H9 (cell line): ENCODE results near the gene ORC2. TPM values are rescaled to one million over a fixed set of nuclear protein-coding genes. Genes with fewer than 3 reads are reported as not detected.

Experiments
- DNase-seq: peaks from one replicate; pipeline ENCODE4 v3.0.0-alpha.2; 2017
- H2AFZ ChIP-seq: one replicate; pipeline ENCODE4 v1.6.1; 2013; ENCODE audit warnings: mild to moderate bottlenecking, low read length, control low read depth, moderate library complexity
- H2AK5ac ChIP-seq: 2 replicates; pipeline ENCODE4 v1.6.1; 2013; ENCODE audit warnings: low read length, control low read depth, mixed read lengths; ENCODE audit not compliant: insufficient read length
- H2BK120ac ChIP-seq: one replicate; pipeline ENCODE4 v1.6.1; 2013; ENCODE audit warnings: low read depth, mild to moderate bottlenecking, low read length, control low read depth, inconsistent platforms; ENCODE audit not compliant: poor library complexity, severe bottlenecking
- H2BK12ac ChIP-seq: 2 replicates; pipeline ENCODE4 v1.6.1; 2013; ENCODE audit warnings: low read length, control low read depth, mixed read lengths, low read depth; ENCODE audit not compliant: insufficient read length
- H2BK15ac ChIP-seq: 2 replicates; pipeline ENCODE4 v1.6.1; 2013; ENCODE audit warnings: low read depth, low read length, control low read depth
- H2BK20ac ChIP-seq: one replicate; pipeline ENCODE4 v1.6.1; 2013; ENCODE audit warnings: low read depth, mild to moderate bottlenecking, low read length, control low read depth, inconsistent platforms; ENCODE audit not compliant: poor library complexity, severe bottlenecking
- H2BK5ac ChIP-seq: 2 replicates; pipeline ENCODE4 v1.6.1; 2013; ENCODE audit warnings: low read length, control low read depth, mixed read lengths; ENCODE audit not compliant: insufficient read length
- H3K14ac ChIP-seq: 2 replicates; pipeline ENCODE4 v1.6.1; 2013; ENCODE audit warnings: low read length, control low read depth; ENCODE audit not compliant: insufficient read depth
- H3K18ac ChIP-seq: 2 replicates; pipeline ENCODE4 v1.6.1; 2013; ENCODE audit warnings: low read depth, mild to moderate bottlenecking, mixed read lengths, low read length, control low read depth; ENCODE audit not compliant: insufficient read length
- H3K23ac ChIP-seq: 2 replicates; pipeline ENCODE4 v1.6.1; 2013; ENCODE audit warnings: low read length, control low read depth, mixed read lengths, low read depth; ENCODE audit not compliant: insufficient read length
- H3K23me2 ChIP-seq: 2 replicates; pipeline ENCODE4 v1.6.1; 2013; ENCODE audit warnings: low read depth, mild to moderate bottlenecking, mixed read lengths, low read length, control low read depth; ENCODE audit not compliant: insufficient read length, poor library complexity, severe bottlenecking
- H3K27ac ChIP-seq: 2 replicates; pipeline ENCODE4 v1.5.1; 2013; ENCODE audit warnings: low read length, control low read depth, mixed read lengths, low read depth; ENCODE audit not compliant: insufficient read length
- H3K27me3 ChIP-seq: 2 replicates; pipeline ENCODE4 v1.6.1; 2013; ENCODE audit warnings: low read length, control low read depth, inconsistent platforms; ENCODE audit not compliant: insufficient read depth
- H3K4ac ChIP-seq: 2 replicates; pipeline ENCODE4 v1.6.1; 2013; ENCODE audit warnings: low read depth, mild to moderate bottlenecking, control low read depth, inconsistent platforms, low read length, moderate library complexity
- H3K4me1 ChIP-seq: 2 replicates; pipeline ENCODE4 v1.6.1; 2013; ENCODE audit warnings: low read length, control low read depth, inconsistent platforms; ENCODE audit not compliant: insufficient read depth
- H3K4me2 ChIP-seq: 2 replicates; pipeline ENCODE4 v1.6.1; 2013; ENCODE audit warnings: low read length, control low read depth, mixed read lengths; ENCODE audit not compliant: insufficient read length, insufficient read depth
- H3K56ac ChIP-seq: 2 replicates; pipeline ENCODE4 v1.6.1; 2013; ENCODE audit warnings: low read depth, mild to moderate bottlenecking, mixed read lengths, low read length, control low read depth; ENCODE audit not compliant: insufficient read length
- H3K79me1 ChIP-seq: 2 replicates; pipeline ENCODE4 v1.6.1; 2013; ENCODE audit warnings: low read depth, mild to moderate bottlenecking, moderate library complexity, low read length, control low read depth, inconsistent platforms; ENCODE audit not compliant: insufficient read depth, poor library complexity, severe bottlenecking
- H3K79me2 ChIP-seq: 2 replicates; pipeline ENCODE4 v1.6.1; 2013; ENCODE audit warnings: low read length, control low read depth, inconsistent platforms; ENCODE audit not compliant: insufficient read depth
- H3K9ac ChIP-seq: 2 replicates; pipeline ENCODE4 v1.6.1; 2013; ENCODE audit warnings: low read length, control low read depth, mixed read lengths; ENCODE audit not compliant: insufficient read length; ENCODE audit errors: extremely low read depth
- H3K9me3 ChIP-seq: one replicate; pipeline ENCODE4 v1.6.1; 2013; ENCODE audit warnings: low read depth, low read length, inconsistent platforms; ENCODE audit not compliant: control insufficient read depth
- H3T11ph ChIP-seq: one replicate; pipeline ENCODE4 v1.6.1; 2013; ENCODE audit warnings: mild to moderate bottlenecking, low read length, control low read depth, inconsistent platforms
- H4K20me1 ChIP-seq: one replicate; pipeline ENCODE4 v1.6.1; 2013; ENCODE audit not compliant: control insufficient read depth, insufficient read length, insufficient read depth
- H4K5ac ChIP-seq: 2 replicates; pipeline ENCODE4 v1.6.1; 2013; ENCODE audit warnings: low read depth, mild to moderate bottlenecking, mixed read lengths, low read length, control low read depth; ENCODE audit not compliant: insufficient read length
- H4K8ac ChIP-seq: replicated peaks from 2 replicates; pipeline ENCODE4 v1.6.1; 2013; ENCODE audit warnings: low read length, control low read depth, mixed read lengths, low read depth; ENCODE audit not compliant: insufficient read length
- H4K91ac ChIP-seq: 2 replicates; pipeline ENCODE4 v1.6.1; 2013; ENCODE audit warnings: low read depth, mild to moderate bottlenecking, moderate library complexity, mixed read lengths, low read length, control low read depth; ENCODE audit not compliant: insufficient read length
- H3K27ac Mint-ChIP-seq, 3 experiments: 2 replicates in 2 of 3; 3 replicates in 1 of 3; pipeline ENCODE4 v1.8.0; 2020 to 2021; ENCODE audit warnings: mixed read lengths in 3 of 3, mild to moderate bottlenecking in 1 of 3, moderate library complexity in 1 of 3
- H3K27me3 Mint-ChIP-seq: 2 replicates; pipeline ENCODE4 v1.8.0; 2021; ENCODE audit warnings: low read depth, mild to moderate bottlenecking, moderate library complexity, mixed read lengths
- H3K36me3 Mint-ChIP-seq, 3 experiments: 2 replicates in 2 of 3; 3 replicates in 1 of 3; pipeline ENCODE4 v1.8.0; 2020 to 2021; ENCODE audit warnings: low read depth in 3 of 3, mixed read lengths in 3 of 3; ENCODE audit not compliant: insufficient read depth in 1 of 3
- H3K4me1 Mint-ChIP-seq, 2 experiments: 2 replicates each; pipeline ENCODE4 v1.8.0; 2020; ENCODE audit warnings: mixed read lengths in 2 of 2
- H3K4me3 Mint-ChIP-seq, 2 experiments: 2 replicates in 1 of 2; 3 replicates in 1 of 2; pipeline ENCODE4 v1.8.0; 2020 to 2021; ENCODE audit warnings: mild to moderate bottlenecking in 2 of 2, mixed read lengths in 2 of 2, moderate library complexity in 1 of 2
- H3K9me3 Mint-ChIP-seq, 2 experiments: 2 replicates in 1 of 2; 3 replicates in 1 of 2; pipeline ENCODE4 v1.8.0; 2020; ENCODE audit warnings: mild to moderate bottlenecking in 2 of 2, mixed read lengths in 2 of 2, moderate library complexity in 1 of 2
- WGBS: extraction: QIAGEN DNeasy Blood & Tissue Kit; methylation state at CpG from one replicate; pipeline ENCODE4 v1.1.7; 2013; ENCODE audit warnings: missing lambda C conversion rate, low lambda C conversion rate, mixed read lengths; ENCODE audit not compliant: insufficient read length; ENCODE audit errors: extremely low coverage; 5-methylcytosine and 5-hydroxymethylcytosine counted together
- total RNA-seq: library from RNA; stranded (reverse); gene quantifications from 2 replicates; pipeline ENCODE4 v1.2.1, GENCODE V29; 2021
- TF ChIP-seq, protein P1 (sequence below): fragments of 200-600 bp; sonication (generic); conservative IDR thresholded peaks from 3 replicates; pipeline ENCODE4 v1.8.0; 2021; ENCODE audit warnings: antibody characterized with exemption, mild to moderate bottlenecking

ORC2 gene
- total RNA-seq, 1 experiment from 2014 or later, result 65.2 TPM

DNA sequence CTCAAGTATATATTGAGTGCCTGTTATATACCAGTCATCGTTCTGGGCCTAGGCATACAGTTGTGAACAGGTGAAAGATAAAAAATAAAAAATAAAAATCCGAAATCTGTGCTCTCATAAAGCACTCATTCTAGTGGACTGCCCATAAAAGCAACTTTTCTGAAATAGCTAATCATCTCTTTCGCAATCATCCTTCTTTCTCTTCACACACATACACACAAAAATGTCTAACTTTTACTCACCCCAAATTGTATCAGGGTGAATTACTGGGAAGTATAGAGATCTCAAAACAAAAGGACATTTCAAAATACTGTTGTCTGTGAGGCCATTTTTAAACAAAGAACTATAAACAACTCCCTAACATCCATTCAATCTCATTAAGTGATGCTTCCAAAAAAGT lies 29.6 kb upstream of the ORC2 start:
- no peaks in the 10 kb centered on the region for H3K9me3 Mint-ChIP-seq
- no peak overlapping the region for H2AFZ ChIP-seq
- H4K20me1 ChIP-seq, result no peaks in the 10 kb centered on the region
- H2BK12ac ChIP-seq, result no peak overlapping the region
- peaks cover 0 to 8% (median 0%) of the 10 kb centered on the region in 3 experiments; a peak in 3 of 7 replicates for H3K36me3 Mint-ChIP-seq
- no peak overlapping the region for H3K27ac ChIP-seq
- WGBS, result 100% methylated on average over 1 of the region's 3 CpGs
- no peak overlapping the region for H3K4me2 ChIP-seq
- H3K23ac ChIP-seq, result no peak overlapping the region
- H3K79me1 ChIP-seq, result no peaks in the 10 kb centered on the region
- TF ChIP-seq, protein P1, sequence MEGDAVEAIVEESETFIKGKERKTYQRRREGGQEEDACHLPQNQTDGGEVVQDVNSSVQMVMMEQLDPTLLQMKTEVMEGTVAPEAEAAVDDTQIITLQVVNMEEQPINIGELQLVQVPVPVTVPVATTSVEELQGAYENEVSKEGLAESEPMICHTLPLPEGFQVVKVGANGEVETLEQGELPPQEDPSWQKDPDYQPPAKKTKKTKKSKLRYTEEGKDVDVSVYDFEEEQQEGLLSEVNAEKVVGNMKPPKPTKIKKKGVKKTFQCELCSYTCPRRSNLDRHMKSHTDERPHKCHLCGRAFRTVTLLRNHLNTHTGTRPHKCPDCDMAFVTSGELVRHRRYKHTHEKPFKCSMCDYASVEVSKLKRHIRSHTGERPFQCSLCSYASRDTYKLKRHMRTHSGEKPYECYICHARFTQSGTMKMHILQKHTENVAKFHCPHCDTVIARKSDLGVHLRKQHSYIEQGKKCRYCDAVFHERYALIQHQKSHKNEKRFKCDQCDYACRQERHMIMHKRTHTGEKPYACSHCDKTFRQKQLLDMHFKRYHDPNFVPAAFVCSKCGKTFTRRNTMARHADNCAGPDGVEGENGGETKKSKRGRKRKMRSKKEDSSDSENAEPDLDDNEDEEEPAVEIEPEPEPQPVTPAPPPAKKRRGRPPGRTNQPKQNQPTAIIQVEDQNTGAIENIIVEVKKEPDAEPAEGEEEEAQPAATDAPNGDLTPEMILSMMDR, result no peak
- H3K14ac ChIP-seq, result no peak overlapping the region
- H3K4me3 Mint-ChIP-seq, result no peak overlapping the region
- no peaks in the 10 kb centered on the region for H3K4me1 Mint-ChIP-seq
- H3K18ac ChIP-seq, result no peak overlapping the region
- no peak overlapping the region for H2BK20ac ChIP-seq
- H3K27me3 ChIP-seq, result no peaks in the 10 kb centered on the region
- H3K9me3 ChIP-seq, result no peaks in the 10 kb centered on the region
- no peak overlapping the region for H2BK120ac ChIP-seq
- H4K91ac ChIP-seq, result no peak overlapping the region
- H4K5ac ChIP-seq, result no peak overlapping the region
- no peak overlapping the region for H3K4ac ChIP-seq
- no peaks in the 10 kb centered on the region for H3K79me2 ChIP-seq
- no peak overlapping the region for H2AK5ac ChIP-seq
- no peak overlapping the region for H3T11ph ChIP-seq
- H3K9ac ChIP-seq, result no peak overlapping the region
- DNase-seq, result no peak
- no peaks in the 10 kb centered on the region for H3K4me1 ChIP-seq
- no peak overlapping the region for H3K56ac ChIP-seq
- H3K23me2 ChIP-seq, result no peaks in the 10 kb centered on the region
- peak overlapping the region in 1 of 3 experiments; percentile 6; a peak in 1 of 7 replicates for H3K27ac Mint-ChIP-seq
- H2BK15ac ChIP-seq, result no peak overlapping the region
- H3K27me3 Mint-ChIP-seq, result no peaks in the 10 kb centered on the region
- no peak overlapping the region for H4K8ac ChIP-seq
- H2BK5ac ChIP-seq, result no peak overlapping the region
